MM.1S (cell line): ENCODE results near the gene DHRS2.

Experiments
- CTCF ChIP-seq: fragments of 300-600 bp; sonication (generic); IDR thresholded peaks from 2 replicates; pipeline ENCODE4 v1.5.1; 2016; ENCODE audit warnings: antibody characterized with exemption, low read length, mixed read lengths
- EZH2phosphoT487 ChIP-seq: fragments of 300-600 bp; sonication (generic); IDR thresholded peaks from 2 replicates; pipeline ENCODE4 v1.6.1; 2018; ENCODE audit warnings: antibody characterized with exemption, low read length

DNA sequence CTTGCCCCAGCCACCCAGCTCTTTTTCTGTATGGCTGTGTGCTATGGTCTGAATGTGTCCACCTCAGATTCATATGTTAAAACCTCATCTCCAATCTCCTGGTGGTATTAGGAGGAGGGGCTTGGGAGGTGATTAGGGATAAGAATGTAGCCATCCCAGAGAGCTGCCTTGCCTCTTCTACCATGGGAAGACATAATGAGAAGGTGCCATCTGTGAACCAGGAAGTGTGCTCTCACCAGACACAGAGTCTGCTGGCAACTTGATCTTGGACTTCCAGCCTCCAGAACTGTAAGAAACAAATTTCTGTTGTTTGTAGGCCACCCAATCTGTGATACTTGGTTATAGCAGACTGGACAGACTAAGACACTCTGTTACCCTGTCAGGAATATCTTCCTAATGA is 34.7 kb upstream of the DHRS2 start:
- TF ChIP-seq CTCF: no peak
- TF ChIP-seq EZH2phosphoT487: no peak
